AG04449 (cell line): Measurements from ENCODE around the gene DLGAP1.
A peak's percentile ranks its signal among the peaks of the same experiment; 100 is the strongest.

Source experiments
- CTCF ChIA-PET: fragments of 350-600 bp; formaldehyde crosslinking; extraction: SDS; loops from one replicate; lab custom pipeline; 2021; ENCODE audit warnings: antibody characterized with exemption; lab: Yijun Ruan, JAX
- POLR2A ChIA-PET: fragments of 400-600, 350-600 bp; formaldehyde crosslinking; extraction: SDS; loops from one replicate; lab custom pipeline; 2020; ENCODE audit warnings: antibody characterized with exemption, inconsistent platforms; lab: Yijun Ruan, JAX
- DNase-seq: peaks from one replicate; pipeline ENCODE4 v3.0.0-alpha.2; 2010; ENCODE audit warnings: low read depth, low spot score
- H3K4me3 ChIP-seq: 2 replicates; pipeline ENCODE4 v1.5.1; 2011; ENCODE audit warnings: low read depth, mild to moderate bottlenecking, control low read depth, low read length
- TF ChIP-seq, protein P1 (sequence below): IDR thresholded peaks from one replicate; pipeline ENCODE4 v1.5.1; 2011; ENCODE audit warnings: mild to moderate bottlenecking, moderate library complexity, low read length, control low read depth, inconsistent platforms; ENCODE audit not compliant: insufficient read depth; ENCODE audit errors: missing control alignments

The DLGAP1 gene

DNA sequence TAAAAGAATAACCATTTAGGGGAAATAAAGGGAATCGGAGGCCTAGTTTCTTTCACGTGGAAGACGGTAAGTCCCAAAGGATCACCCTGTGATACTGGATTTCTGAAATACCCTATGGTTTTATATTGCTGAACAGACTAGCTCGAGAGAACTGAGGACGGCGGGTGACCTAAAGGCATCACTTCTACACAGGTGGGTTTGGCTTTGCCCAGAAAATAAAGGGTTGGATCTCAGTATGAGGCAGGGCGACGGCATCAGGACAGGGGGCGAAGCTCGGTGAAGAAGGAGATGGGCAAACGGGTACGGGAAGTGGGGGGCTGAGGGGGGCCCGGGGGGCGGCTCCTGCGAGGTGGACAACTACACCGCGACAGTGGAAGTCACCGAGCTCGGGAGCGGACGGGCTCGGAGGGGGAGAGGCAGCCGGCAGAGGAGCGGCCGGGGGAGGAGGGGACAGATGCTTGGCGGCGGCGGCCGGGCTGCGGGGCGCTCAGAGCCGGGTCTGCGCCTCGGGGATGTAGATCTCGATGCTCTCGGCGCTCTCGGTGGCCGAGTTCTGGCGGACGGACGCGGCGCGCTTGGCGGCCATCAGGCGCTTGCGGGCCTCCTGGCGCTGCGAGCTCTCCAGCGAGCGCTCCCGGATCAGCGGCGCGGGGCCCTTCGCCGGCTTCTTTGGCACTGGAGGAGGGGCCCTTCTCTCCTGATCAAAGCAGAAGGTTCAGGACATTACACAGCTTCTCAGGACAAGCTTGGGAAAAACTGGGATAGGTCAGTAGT lies 956.2 kb downstream of the DLGAP1 start:
- no peak for DNase-seq
- POLR2A ChIA-PET, result no interaction called here
- H3K4me3 ChIP-seq, result peak overlapping the region; percentile 42
- TF ChIP-seq, protein P1, sequence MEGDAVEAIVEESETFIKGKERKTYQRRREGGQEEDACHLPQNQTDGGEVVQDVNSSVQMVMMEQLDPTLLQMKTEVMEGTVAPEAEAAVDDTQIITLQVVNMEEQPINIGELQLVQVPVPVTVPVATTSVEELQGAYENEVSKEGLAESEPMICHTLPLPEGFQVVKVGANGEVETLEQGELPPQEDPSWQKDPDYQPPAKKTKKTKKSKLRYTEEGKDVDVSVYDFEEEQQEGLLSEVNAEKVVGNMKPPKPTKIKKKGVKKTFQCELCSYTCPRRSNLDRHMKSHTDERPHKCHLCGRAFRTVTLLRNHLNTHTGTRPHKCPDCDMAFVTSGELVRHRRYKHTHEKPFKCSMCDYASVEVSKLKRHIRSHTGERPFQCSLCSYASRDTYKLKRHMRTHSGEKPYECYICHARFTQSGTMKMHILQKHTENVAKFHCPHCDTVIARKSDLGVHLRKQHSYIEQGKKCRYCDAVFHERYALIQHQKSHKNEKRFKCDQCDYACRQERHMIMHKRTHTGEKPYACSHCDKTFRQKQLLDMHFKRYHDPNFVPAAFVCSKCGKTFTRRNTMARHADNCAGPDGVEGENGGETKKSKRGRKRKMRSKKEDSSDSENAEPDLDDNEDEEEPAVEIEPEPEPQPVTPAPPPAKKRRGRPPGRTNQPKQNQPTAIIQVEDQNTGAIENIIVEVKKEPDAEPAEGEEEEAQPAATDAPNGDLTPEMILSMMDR, result no peak
- CTCF ChIA-PET, result interaction anchor here (0.7 to 4.0 kb wide), 4 partner anchors 44 to 167 kb away, joined by 3 to 17 read pairs (median 4); no protein-coding TSS in a partner anchor

DNA sequence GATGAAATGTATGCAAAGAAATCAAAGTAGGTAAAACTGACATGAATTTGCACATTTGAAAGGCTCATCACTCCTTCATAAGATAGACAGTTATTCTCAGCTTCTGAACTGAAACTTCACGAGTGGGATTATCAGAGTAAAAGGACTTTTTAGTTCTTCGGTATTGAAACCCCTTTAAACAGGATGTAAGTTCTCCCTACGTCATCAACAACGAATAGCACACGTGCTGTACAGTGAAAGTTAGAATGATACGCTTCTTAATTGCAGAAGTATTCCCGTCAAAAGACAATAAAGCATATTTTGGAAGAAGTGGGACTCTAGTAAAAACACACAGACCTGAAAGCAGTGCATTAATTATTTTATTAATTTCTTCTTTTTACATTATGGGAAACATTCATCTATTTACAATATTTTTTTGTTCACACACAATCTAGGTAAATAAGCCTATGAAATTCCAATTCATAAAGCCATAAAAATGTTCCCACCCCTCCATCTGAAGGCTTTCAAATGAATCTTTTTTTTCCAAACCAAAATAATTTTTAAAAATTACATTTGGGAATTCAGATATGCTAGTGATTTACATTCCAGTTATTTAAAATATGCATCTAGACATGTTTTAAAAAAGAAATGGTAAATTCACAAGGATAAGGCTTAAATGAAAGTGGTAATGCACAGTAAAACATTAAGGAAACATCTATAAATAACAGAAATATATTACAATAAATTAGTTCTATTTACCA lies 959.2 kb downstream of the DLGAP1 start:
- TF ChIP-seq, protein P1, result no peak
- no peak for DNase-seq
- no peak overlapping the region for H3K4me3 ChIP-seq
- ChIA-PET CTCF (interaction anchor here (1.6 to 4.0 kb wide), 2 partner anchors 90 to 171 kb away, joined by 4 to 17 read pairs; no protein-coding TSS in a partner anchor), POLR2A (no interaction called here)

DNA sequence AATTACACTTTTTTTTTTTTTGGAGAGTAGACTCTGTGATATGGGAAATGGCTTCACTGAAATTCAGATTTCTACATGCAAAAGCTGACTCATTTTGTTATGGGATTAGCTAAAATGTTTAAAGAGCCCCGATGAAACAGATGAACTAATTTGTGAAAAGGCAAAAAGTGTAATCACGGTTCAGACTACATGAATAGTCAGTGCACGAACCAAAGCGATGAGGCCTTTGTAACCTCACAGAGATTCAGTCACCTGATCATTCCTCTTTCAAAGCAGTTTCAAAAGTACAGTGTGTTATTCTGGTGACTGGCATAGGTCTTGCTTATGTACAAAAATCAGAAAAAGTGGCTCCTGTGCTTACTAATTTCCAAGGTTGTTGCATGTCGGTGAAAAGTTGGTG lies 960.5 kb downstream of the DLGAP1 start:
- no peak overlapping the region for H3K4me3 ChIP-seq
- no peak for DNase-seq
- POLR2A ChIA-PET, result no interaction called here
- CTCF ChIA-PET, result no interaction called here
- TF ChIP-seq, protein P1, result no peak

- no peak overlapping the region for H3K4me3 ChIP-seq
- no peak for DNase-seq
- TF ChIP-seq, protein P1, result no peak
- ChIA-PET CTCF (no interaction called here), POLR2A (no interaction called here)
These were observed 960.9 kb downstream of the DLGAP1 start for GRCh38 chr18:3494245-3494526.

GRCh38 chr18:3493501-3494244 lies 961.4 kb downstream of the DLGAP1 start:
- ChIA-PET CTCF (no interaction called here), POLR2A (no interaction called here)
- TF ChIP-seq, protein P1, result no peak
- DNase-seq, result no peak
- H3K4me3 ChIP-seq, result no peak overlapping the region

DNA sequence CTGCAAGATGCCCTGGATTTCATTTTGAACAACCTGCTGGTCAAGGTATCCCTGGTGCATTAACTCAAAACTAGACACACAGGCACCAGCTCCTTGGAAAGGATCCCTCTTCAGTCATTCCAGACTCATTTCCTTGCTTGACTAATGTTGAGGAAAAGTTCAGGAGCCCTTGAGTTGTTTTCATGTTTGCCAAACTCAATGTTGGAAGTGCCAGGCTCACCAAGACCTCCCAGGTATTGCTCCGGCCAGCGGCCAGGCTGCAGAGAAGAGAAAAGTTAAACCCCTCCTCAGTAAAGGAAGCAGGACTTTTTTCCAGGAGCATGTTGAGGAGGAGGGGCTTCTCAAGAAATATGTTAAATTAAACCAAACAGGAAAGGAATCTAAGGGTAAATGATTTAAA lies 962.4 kb downstream of the DLGAP1 start:
- ChIA-PET POLR2A (no interaction called here), CTCF (no interaction called here)
- no peak overlapping the region for H3K4me3 ChIP-seq

More for the DNA sequence above, 962.4 kb downstream of the DLGAP1 start:
- no peak for DNase-seq
- TF ChIP-seq, protein P1, result no peak
